PC-9 (cell line): ENCODE measurements around the gene KCNS1. TPM values are rescaled to one million over a fixed set of nuclear protein-coding genes. Genes with fewer than 3 reads are reported as not detected.
A peak's percentile ranks its signal among the peaks of the same experiment; 100 is the strongest.

ENCODE experiments used
- BruUV-seq: library from RNA; stranded (reverse); fragments of 400-500 nt; replicated peaks from 2 replicates; lab custom pipeline; 2021; lab: Mats Ljungman, UMichigan
- CTCF ChIA-PET: fragments of 300-600 bp; sonication (Branson Sonifier 250); formaldehyde crosslinking; loops from one replicate; lab custom pipeline; 2022; ENCODE audit warnings: antibody characterized with exemption; lab: Charles Lee
- POLR2A ChIA-PET: fragments of 300-600 bp; sonication (Branson Sonifier 250); formaldehyde crosslinking; loops from one replicate; lab custom pipeline; 2022; ENCODE audit warnings: antibody characterized with exemption; ENCODE audit not compliant: unreplicated experiment; lab: Charles Lee
- DNase-seq, 2 experiments: peaks; one replicate each; pipeline versions ENCODE4 v3.0.0 to v3.0.0-alpha.2; 2015 to 2022; ENCODE audit warnings: mixed read lengths in 1 of 2
- H2AFZ ChIP-seq: fragments of 200-600 bp; sonication (generic); 2 replicates; pipeline ENCODE4 v1.8.1; 2017; ENCODE audit warnings: antibody characterized with exemption
- H3F3A ChIP-seq: fragments of 200-600 bp; sonication (generic); 2 replicates; pipeline ENCODE4 v1.8.1; 2017; ENCODE audit warnings: antibody characterized with exemption, mild to moderate bottlenecking, low read depth; ENCODE audit not compliant: insufficient read depth
- H3K27ac ChIP-seq: fragments of 200-600 bp; sonication (generic); 2 replicates; pipeline ENCODE4 v1.6.1; 2016; ENCODE audit warnings: mixed run types
- H3K27me3 ChIP-seq: fragments of 200-600 bp; sonication (generic); 2 replicates; pipeline ENCODE4 v1.6.1; 2016; ENCODE audit warnings: low read depth, mixed run types; ENCODE audit not compliant: insufficient read depth
- H3K36me3 ChIP-seq: fragments of 200-600 bp; sonication (generic); 2 replicates; pipeline ENCODE4 v1.6.1; 2016; ENCODE audit warnings: low read depth, mixed run types
- H3K4me1 ChIP-seq: fragments of 200-600 bp; sonication (generic); replicated peaks from 2 replicates; pipeline ENCODE4 v1.6.1; 2016; ENCODE audit warnings: mixed run types; ENCODE audit not compliant: insufficient read depth
- H3K4me2 ChIP-seq: fragments of 200-600 bp; sonication (generic); 2 replicates; pipeline ENCODE4 v1.6.1; 2017; ENCODE audit warnings: mixed run types
- H3K4me3 ChIP-seq: fragments of 200-600 bp; sonication (generic); 2 replicates; pipeline ENCODE4 v1.6.1; 2016; ENCODE audit warnings: mixed run types
- H3K79me2 ChIP-seq: fragments of 200-600 bp; sonication (generic); 2 replicates; pipeline ENCODE4 v1.6.1; 2017; ENCODE audit warnings: low read depth, mixed run types
- H3K9me2 ChIP-seq: fragments of 200-600 bp; sonication (generic); 2 replicates; pipeline ENCODE4 v1.8.1; 2017; ENCODE audit warnings: mild to moderate bottlenecking; ENCODE audit not compliant: insufficient read depth
- H3K9me3 ChIP-seq: fragments of 200-600 bp; sonication (generic); 2 replicates; pipeline ENCODE4 v1.8.1; 2016; ENCODE audit warnings: low read depth; ENCODE audit not compliant: insufficient read depth
- H4K20me1 ChIP-seq: fragments of 200-600 bp; sonication (generic); 2 replicates; pipeline ENCODE4 v1.8.1; 2017; ENCODE audit not compliant: insufficient read depth
- CTCF ChIP-seq: fragments of 200-600 bp; sonication (generic); conservative IDR thresholded peaks from 2 replicates; pipeline ENCODE4 v1.6.1; 2017; ENCODE audit warnings: mixed run types, antibody characterized with exemption, mild to moderate bottlenecking, moderate library complexity
- EZH2 ChIP-seq: fragments of 200-600 bp; sonication (generic); IDR thresholded peaks from 2 replicates; pipeline ENCODE4 v1.8.0; 2017; ENCODE audit warnings: antibody characterized with exemption, low read depth
- intact Hi-C: fragments of 100-400 bp; cut with micrococcal nuclease; formaldehyde crosslinking; loops from one replicate; pipeline ENCODE4 v1.10.0; 2022; ENCODE audit not compliant: unreplicated experiment
- total RNA-seq: library from RNA; stranded (reverse); gene quantifications from 2 replicates; pipeline ENCODE4 v1.2.3, GENCODE V29; 2021

KCNS1 gene
- total RNA-seq, 1 experiment from 2014 or later, result 0.15 TPM

- POLR2A ChIA-PET, result no interaction called here
- no TSS peak for BruUV-seq
- H4K20me1 ChIP-seq, result no peaks in the 10 kb centered on the region
- no peak overlapping the region for H3K4me2 ChIP-seq
- CTCF ChIA-PET, result no interaction called here
- no peaks in the 10 kb centered on the region for H3K79me2 ChIP-seq
- H3K4me1 ChIP-seq, result no peaks in the 10 kb centered on the region
- no peaks in the 10 kb centered on the region for H3K9me2 ChIP-seq
- H3K36me3 ChIP-seq, result no peaks in the 10 kb centered on the region
- no peaks in the 10 kb centered on the region for H3F3A ChIP-seq
- no peak for DNase-seq
- H3K27ac ChIP-seq, result no peak overlapping the region
- H3K27me3 ChIP-seq, result no peaks in the 10 kb centered on the region
- no peaks in the 10 kb centered on the region for H3K9me3 ChIP-seq
- intact Hi-C loops, result loop anchor here (5.0 kb wide), 1 partner anchor 186 kb away; the partner anchor contains the start of gene PABPC1L
- H2AFZ ChIP-seq, result no peak overlapping the region
- no peak for TF ChIP-seq CTCF
- TF ChIP-seq EZH2, result no peak
- H3K4me3 ChIP-seq, result no peak overlapping the region
Measured at GRCh38 chr20:45098103-45098773, 2.7 kb downstream of the KCNS1 start.

- no peak overlapping the region for H3K4me2 ChIP-seq
- no peak for DNase-seq
Measured at GRCh38 chr20:45097485-45098102, 3.3 kb downstream of the KCNS1 start.

GRCh38 chr20:45096781-45097180 is 4.1 kb downstream of the KCNS1 start:
- Histone ChIP-seq H3K27ac (no peak overlapping the region), H2AFZ (no peak overlapping the region), H3F3A (no peaks in the 10 kb centered on the region), H3K79me2 (no peaks in the 10 kb centered on the region), H3K4me2 (no peak overlapping the region), H4K20me1 (no peaks in the 10 kb centered on the region), H3K9me3 (no peaks in the 10 kb centered on the region), H3K4me3 (no peak overlapping the region), H3K4me1 (no peaks in the 10 kb centered on the region), H3K36me3 (no peaks in the 10 kb centered on the region), H3K9me2 (no peaks in the 10 kb centered on the region), H3K27me3 (no peaks in the 10 kb centered on the region)
- no peak for TF ChIP-seq EZH2
- no peak for TF ChIP-seq CTCF
- intact Hi-C loops, result loop anchor here (1.0 to 5.0 kb wide), 2 partner anchors 52 to 184 kb away; partner anchors contain the start of gene PABPC1L
- no TSS peak for BruUV-seq
- CTCF ChIA-PET, result interaction anchor here (0.6 to 3.6 kb wide), 6 partner anchors 8 to 674 kb away, joined by 3 to 34 read pairs (median 18); no protein-coding TSS in a partner anchor
- DNase-seq, result peak in 1 of 2 experiments; percentile 11
- POLR2A ChIA-PET, result no interaction called here

More at GRCh38 chr20:45097485-45098102, 3.3 kb downstream of the KCNS1 start:
- H3K79me2 ChIP-seq, result no peaks in the 10 kb centered on the region
- H3K36me3 ChIP-seq, result no peaks in the 10 kb centered on the region
- no peak overlapping the region for H3K27ac ChIP-seq
- H4K20me1 ChIP-seq, result no peaks in the 10 kb centered on the region
- H3K9me2 ChIP-seq, result no peaks in the 10 kb centered on the region
- CTCF ChIA-PET, result interaction anchor here (0.7 to 2.3 kb wide), 2 partner anchors 54 to 195 kb away, joined by 3 to 19 read pairs; no protein-coding TSS in a partner anchor
- no TSS peak for BruUV-seq
- POLR2A ChIA-PET, result no interaction called here
- H3K4me1 ChIP-seq, result no peaks in the 10 kb centered on the region
- TF ChIP-seq CTCF (no peak), EZH2 (no peak)
- no peak overlapping the region for H2AFZ ChIP-seq
- H3K9me3 ChIP-seq, result no peaks in the 10 kb centered on the region
- H3K27me3 ChIP-seq, result no peaks in the 10 kb centered on the region
- intact Hi-C loops, result loop anchor here (5.0 kb wide), 1 partner anchor 185 kb away; the partner anchor contains the start of gene PABPC1L
- H3F3A ChIP-seq, result no peaks in the 10 kb centered on the region
- no peak overlapping the region for H3K4me3 ChIP-seq
